Measurements from ENCODE around the gene GRK3. TPM values are rescaled to one million over a fixed set of nuclear protein-coding genes. Genes with fewer than 3 reads are reported as not detected.

The GRK3 gene
- total RNA-seq, 1 experiment from 2014 or later: 0.37 TPM

GRCh38 chr22:25750569-25751173 lies 186.2 kb downstream of the GRK3 start:
- CTCF ChIA-PET: no interaction called here
- TF ChIP-seq EZH2 (IDR thresholded peaks at IDR 0.05; ENCODE audit: low read depth) (no peak), CTCF (conservative IDR thresholded peaks at IDR 0.05) (no peak)
- intact Hi-C loops (cut with micrococcal nuclease; ENCODE audit: unreplicated experiment): no loop called here
- Histone ChIP-seq H3K27ac (no peak overlapping the region), H3K36me3 (ENCODE audit: low read depth) (no peaks in the 10 kb centered on the region), H3K4me2 (no peak overlapping the region), H3K4me1 (replicated peaks; ENCODE audit: insufficient read depth) (peaks cover 19% of the 10 kb centered on the region), H3K4me3 (no peak overlapping the region), H3K9me3 (ENCODE audit: insufficient read depth, low read depth) (no peaks in the 10 kb centered on the region), H3K79me2 (ENCODE audit: low read depth) (no peaks in the 10 kb centered on the region), H4K20me1 (ENCODE audit: insufficient read depth) (no peaks in the 10 kb centered on the region), H3K9me2 (ENCODE audit: insufficient read depth) (no peaks in the 10 kb centered on the region), H3F3A (ENCODE audit: insufficient read depth, low read depth) (peaks cover 5% of the 10 kb centered on the region; the same call in 1 of the 2 replicates), H3K27me3 (ENCODE audit: insufficient read depth, low read depth) (no peaks in the 10 kb centered on the region), H2AFZ (no peak overlapping the region)
- POLR2A ChIA-PET (ENCODE audit: unreplicated experiment): no interaction called here
- no TSS peak for BruUV-seq (replicated peaks)
- DNase-seq: no peak

GRCh38 chr22:25751174-25751581 lies 186.7 kb downstream of the GRK3 start:
- DNase-seq: peak in 1 of 2 experiments; percentile 53
- Histone ChIP-seq H3K79me2 (ENCODE audit: low read depth) (no peaks in the 10 kb centered on the region), H3K4me2 (0 out of 2 replicates have a peak overlapping the region, but pooled peaks have one; percentile 10), H2AFZ (no peak overlapping the region), H3K9me3 (ENCODE audit: insufficient read depth, low read depth) (no peaks in the 10 kb centered on the region), H3K4me1 (replicated peaks; ENCODE audit: insufficient read depth) (peaks cover 16% of the 10 kb centered on the region), H4K20me1 (ENCODE audit: insufficient read depth) (no peaks in the 10 kb centered on the region), H3K27me3 (ENCODE audit: insufficient read depth, low read depth) (no peaks in the 10 kb centered on the region), H3K4me3 (no peak overlapping the region), H3F3A (ENCODE audit: insufficient read depth, low read depth) (peaks cover 5% of the 10 kb centered on the region; the same call in 1 of the 2 replicates), H3K9me2 (ENCODE audit: insufficient read depth) (no peaks in the 10 kb centered on the region), H3K36me3 (ENCODE audit: low read depth) (no peaks in the 10 kb centered on the region), H3K27ac (no peak overlapping the region)
- intact Hi-C loops (cut with micrococcal nuclease; ENCODE audit: unreplicated experiment): no loop called here
- ChIA-PET POLR2A (ENCODE audit: unreplicated experiment) (no interaction called here), CTCF (no interaction called here)
- no TSS peak for BruUV-seq (replicated peaks)
- TF ChIP-seq CTCF (conservative IDR thresholded peaks at IDR 0.05): no peak
- no peak for TF ChIP-seq EZH2 (IDR thresholded peaks at IDR 0.05; ENCODE audit: low read depth)

- no peak for DNase-seq
- intact Hi-C loops (cut with micrococcal nuclease; ENCODE audit: unreplicated experiment): no loop called here
- CTCF ChIA-PET: no interaction called here
- H3K4me2 ChIP-seq: no peak overlapping the region
- H3K27me3 ChIP-seq (ENCODE audit: insufficient read depth, low read depth): no peaks in the 10 kb centered on the region
- H3K4me3 ChIP-seq: no peak overlapping the region
- H3K4me1 ChIP-seq (replicated peaks; ENCODE audit: insufficient read depth): peaks cover 11% of the 10 kb centered on the region; the same call in 1 of the 2 replicates
- H3F3A ChIP-seq (ENCODE audit: insufficient read depth, low read depth): peaks cover 4% of the 10 kb centered on the region; the same call in 1 of the 2 replicates
- H3K36me3 ChIP-seq (ENCODE audit: low read depth): no peaks in the 10 kb centered on the region
- H3K9me2 ChIP-seq (ENCODE audit: insufficient read depth): no peaks in the 10 kb centered on the region
- H3K9me3 ChIP-seq (ENCODE audit: insufficient read depth, low read depth): no peaks in the 10 kb centered on the region
- POLR2A ChIA-PET (ENCODE audit: unreplicated experiment): no interaction called here
- TF ChIP-seq CTCF (conservative IDR thresholded peaks at IDR 0.05) (no peak), EZH2 (IDR thresholded peaks at IDR 0.05; ENCODE audit: low read depth) (no peak)
- H2AFZ ChIP-seq: no peak overlapping the region
- no TSS peak for BruUV-seq (replicated peaks)
- no peak overlapping the region for H3K27ac ChIP-seq
- H4K20me1 ChIP-seq (ENCODE audit: insufficient read depth): no peaks in the 10 kb centered on the region
- H3K79me2 ChIP-seq (ENCODE audit: low read depth): no peaks in the 10 kb centered on the region
Observed at GRCh38 chr22:25752615-25753214, 188.2 kb downstream of the GRK3 start.
